A549 (cell line): ENCODE data around the gene AUTS2. TPM values are rescaled to one million over a fixed set of nuclear protein-coding genes. Genes with fewer than 3 reads are reported as not detected.

Source experiments
- ATAC-seq, 2 experiments: fragments of 200-7000 bp in 1 of 2; fragments of >200 bp in 1 of 2; cut with Nextera tagmentation in 1 of 2; cut with Tn5 transposase in 1 of 2; 3 replicates each; pipeline versions ENCODE4 v1.8.0 to v1.9.1; 2018 to 2020; ENCODE audit warnings: mild to moderate bottlenecking in 1 of 2, moderate library complexity in 1 of 2
- CTCF ChIA-PET: fragments of 300-600 bp; sonication (Branson Sonifier 250); formaldehyde crosslinking; extraction: SDS; loops from one replicate; lab custom pipeline; 2021; ENCODE audit warnings: antibody characterized with exemption, inconsistent platforms; lab: Yijun Ruan, JAX
- POLR2A ChIA-PET: fragments of 350-600 bp; formaldehyde crosslinking; extraction: SDS; loops from one replicate; lab custom pipeline; 2021; ENCODE audit warnings: antibody characterized with exemption, inconsistent platforms; lab: Yijun Ruan, JAX
- DNase-seq, 2 experiments: peaks; one replicate each; pipeline versions ENCODE4 v3.0.0 to v3.0.0-alpha.2; 2011 to 2016; ENCODE audit warnings: low read depth in 1 of 2, low spot score in 1 of 2
- FAIRE-seq: peaks from 2 replicates; lab custom pipeline; 2011; peaks lifted over from hg19 to GRCh38; lab: Jason Lieb, UNC
- H3K27ac ChIP-seq, 2 experiments: fragments of >200 bp; sonication (Bioruptor Twin); formaldehyde crosslinking; 3 replicates each; pipeline ENCODE4 v1.5.1; 2016 to 2017
- H3K4me1 ChIP-seq: fragments of >200 bp; sonication (Bioruptor Twin); formaldehyde crosslinking; 3 replicates; pipeline ENCODE4 v1.6.1; 2016
- H3K4me2 ChIP-seq: fragments of >200 bp; sonication (Bioruptor Twin); formaldehyde crosslinking; 3 replicates; pipeline ENCODE4 v1.6.1; 2016
- H3K4me3 ChIP-seq: fragments of >200 bp; sonication (Bioruptor Twin); formaldehyde crosslinking; 3 replicates; pipeline ENCODE4 v1.5.1; 2016
- H3K9me3 ChIP-seq: fragments of >200 bp; sonication (Bioruptor Twin); formaldehyde crosslinking; 3 replicates; pipeline ENCODE4 v1.6.1; 2016
- CBX8 ChIP-seq: fragments of 200-600 bp; sonication (generic); IDR thresholded peaks from 2 replicates; pipeline ENCODE4 v1.6.1; 2016
- CEBPB ChIP-seq, 2 experiments: fragments of >200 bp in 1 of 2; sonication (Bioruptor Twin) in 1 of 2; formaldehyde crosslinking in 1 of 2; IDR thresholded peaks; 2 replicates each; pipeline ENCODE4 v1.6.1; 2012 to 2016
- EHF ChIP-seq: fragments of 250-450 bp; sonication (Bioruptor Pico); IDR thresholded peaks from 2 replicates; pipeline ENCODE4 v1.5.0; 2020; ENCODE audit warnings: mild to moderate bottlenecking
- EHMT2 ChIP-seq: fragments of 200-600 bp; sonication (generic); IDR thresholded peaks from 2 replicates; pipeline ENCODE4 v1.6.1; 2016; ENCODE audit warnings: antibody characterized with exemption, low read depth, mild to moderate bottlenecking, moderate library complexity
- EP300 ChIP-seq, 2 experiments: fragments of >200 bp; sonication (Bioruptor Twin); formaldehyde crosslinking; IDR thresholded peaks; 2 replicates in 1 of 2; 3 replicates in 1 of 2; pipeline ENCODE4 v1.6.1; 2016 to 2017
- ESRRA ChIP-seq: fragments of 150-350 bp; IDR thresholded peaks from 2 replicates; pipeline ENCODE4 v1.6.1; 2014; ENCODE audit warnings: mild to moderate bottlenecking, low read length, borderline replicate concordance
- HEYL ChIP-seq: fragments of 250-450 bp; sonication (Bioruptor Pico); IDR thresholded peaks from 2 replicates; pipeline ENCODE4 v1.8.0; 2021; ENCODE audit warnings: mild to moderate bottlenecking, moderate library complexity
- HOXB13 ChIP-seq: fragments of 250-450 bp; sonication (Bioruptor Pico); IDR thresholded peaks from 2 replicates; pipeline ENCODE4 v1.5.0; 2020; ENCODE audit warnings: low read depth, mild to moderate bottlenecking, moderate library complexity
- KDM5A ChIP-seq: fragments of 200-600 bp; sonication (generic); IDR thresholded peaks from 2 replicates; pipeline ENCODE4 v1.6.1; 2016; ENCODE audit warnings: antibody characterized with exemption, mild to moderate bottlenecking
- NR3C1 ChIP-seq: fragments of >200 bp; sonication (Bioruptor Twin); formaldehyde crosslinking; IDR thresholded peaks from 3 replicates; pipeline ENCODE4 v1.6.1; 2017
- RAD21 ChIP-seq, 2 experiments: fragments of >200 bp in 1 of 2; sonication (Bioruptor Twin) in 1 of 2; formaldehyde crosslinking in 1 of 2; IDR thresholded peaks in 1 of 2; conservative IDR thresholded peaks in 1 of 2; 2 replicates in 1 of 2; 3 replicates in 1 of 2; pipeline ENCODE4 v1.6.1; 2012 to 2018; ENCODE audit warnings: inconsistent platforms in 1 of 2
- RARB ChIP-seq: fragments of 250-450 bp; sonication (Bioruptor Pico); IDR thresholded peaks from 2 replicates; pipeline ENCODE4 v1.8.0; 2021; ENCODE audit warnings: mild to moderate bottlenecking, moderate library complexity
- ZSCAN20 ChIP-seq: fragments of 250-450 bp; sonication (Bioruptor Pico); IDR thresholded peaks from 2 replicates; pipeline ENCODE4 v1.8.0; 2022; ENCODE audit warnings: mild to moderate bottlenecking, moderate library complexity
- WGBS: methylation state at CpG from one replicate; pipeline ENCODE4 v1.1.6; 2017; ENCODE audit errors: missing lambda C conversion rate; 5-methylcytosine and 5-hydroxymethylcytosine counted together
- polyA plus RNA-seq, 4 experiments: library from polyadenylated mRNA; depleted of rRNA in 3 of 4; stranded (reverse); fragments of >200 nt; fragmentation: RNase III in 1 of 4; extraction: RNeasy Plus Mini Kit Qiagen cat#74134 plus additional on column Dnase treatment in 1 of 4; gene quantifications; 2 replicates in 3 of 4; 3 replicates in 1 of 4; pipeline ENCODE4 v1.2.3, GENCODE V29; 2011 to 2017
- TF ChIP-seq, protein P1 (sequence below): fragments of 250-450 bp; sonication (Bioruptor Pico); IDR thresholded peaks from 2 replicates; pipeline ENCODE4 v1.5.0; 2020; ENCODE audit warnings: low read depth, mild to moderate bottlenecking, moderate library complexity
- TF ChIP-seq, protein P2 (sequence below): fragments of 200-600 bp; sonication (generic); IDR thresholded peaks from 2 replicates; pipeline ENCODE4 v1.6.1; 2016; ENCODE audit warnings: antibody characterized with exemption, mild to moderate bottlenecking, moderate library complexity
- TF ChIP-seq, protein P3 (sequence below): fragments of >200 bp; sonication (Bioruptor Twin); formaldehyde crosslinking; IDR thresholded peaks from 3 replicates; pipeline ENCODE4 v1.5.1; 2016
- TF ChIP-seq, protein P4 (sequence below): fragments of 250-450 bp; sonication (Bioruptor Pico); IDR thresholded peaks from 2 replicates; pipeline ENCODE4 v1.5.0; 2021; ENCODE audit warnings: mild to moderate bottlenecking, moderate library complexity, borderline replicate concordance

AUTS2 gene
- polyA plus RNA-seq, 2 of the 4 experiments (the other 2 are of a cell fraction): 1.6 to 3.6 TPM

DNA sequence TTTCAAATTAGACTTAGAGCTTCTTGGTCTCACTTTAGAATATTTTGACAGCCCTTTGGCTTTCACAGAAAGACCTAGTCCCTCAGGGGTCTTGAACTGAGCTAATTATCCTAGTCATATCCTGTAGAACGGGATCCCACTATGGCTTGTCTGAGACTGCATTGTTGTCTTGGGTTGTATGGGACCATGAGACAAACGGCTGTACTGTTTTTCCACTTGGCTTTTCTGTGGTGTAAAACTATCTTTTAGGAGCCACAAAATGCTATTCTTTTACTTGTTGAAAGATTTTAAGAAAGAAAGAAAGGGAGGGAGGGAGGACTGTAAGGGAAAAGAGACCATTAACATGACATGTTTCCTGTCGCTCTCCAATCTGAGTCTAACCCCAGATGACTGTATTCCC, 432.5 kb downstream of the AUTS2 start (continued):
- TF ChIP-seq ESRRA: no peak
- TF ChIP-seq, all 56 proteins: peak for 0

DNA sequence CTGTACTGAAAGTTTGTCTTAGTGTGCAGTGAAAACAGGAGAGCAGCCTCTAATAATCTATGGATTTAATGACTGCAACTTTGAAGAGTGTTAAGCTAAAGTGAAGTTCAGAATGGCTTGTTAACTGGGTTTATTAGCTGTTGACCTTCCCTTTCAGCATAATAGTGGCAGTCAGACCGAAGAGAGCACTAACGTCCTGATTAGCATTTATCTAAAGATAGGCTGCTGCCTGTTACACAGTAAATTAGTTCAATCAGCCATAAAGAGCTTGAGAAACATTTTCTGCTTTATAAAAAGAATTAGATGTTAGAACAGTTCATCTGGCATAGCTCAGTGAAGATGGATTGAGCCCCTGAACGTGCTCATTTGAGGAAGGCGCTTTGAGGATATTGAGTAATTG, 433.0 kb downstream of the AUTS2 start:
- Histone ChIP-seq H3K27ac (no peak overlapping the region), H3K4me3 (no peak overlapping the region), H3K4me1 (no peaks in the 10 kb centered on the region), H3K4me2 (no peak overlapping the region), H3K9me3 (0 out of 3 replicates have a peak, but pooled peaks cover 3% of the 10 kb centered on the region)
- ChIA-PET POLR2A (no interaction called here), CTCF (no interaction called here)
- TF ChIP-seq KDM5A (no peak), RARB (no peak), HEYL (CRISPR knock-in tag) (no peak), CEBPB (IDR thresholded peaks at IDR 0.05) (no peak), HOXB13 (CRISPR knock-in tag) (no peak), CBX8 (no peak)
- DNase-seq: no peak
- 10% methylated on average over 4 of the region's 4 CpGs for WGBS
- no peak for FAIRE-seq
- ATAC-seq: no peak

DNA sequence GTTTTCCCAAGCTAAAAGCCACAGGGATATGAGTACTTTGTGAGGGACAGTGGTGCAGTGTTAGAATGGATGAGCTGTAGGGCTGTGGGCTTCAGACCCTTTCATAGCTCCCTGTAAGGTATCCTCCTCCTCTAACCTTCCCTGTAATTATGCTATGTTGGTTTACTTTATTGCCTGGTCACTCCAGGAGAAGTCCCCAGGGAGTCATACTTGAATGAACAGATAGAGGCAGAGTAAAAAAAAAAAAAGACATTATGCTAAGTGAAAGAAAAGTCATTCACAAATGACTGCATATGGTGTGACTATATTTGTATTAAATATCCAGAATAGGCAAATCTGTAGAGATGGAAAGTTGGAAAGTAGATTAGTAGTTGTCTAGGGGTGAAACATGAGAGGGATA, 434.4 kb downstream of the AUTS2 start:
- no peak for FAIRE-seq
- ATAC-seq: no peak
- Histone ChIP-seq H3K4me2 (no peak overlapping the region), H3K4me1 (no peaks in the 10 kb centered on the region), H3K9me3 (0 out of 3 replicates have a peak, but pooled peaks cover 3% of the 10 kb centered on the region), H3K27ac (no peak overlapping the region), H3K4me3 (no peak overlapping the region)
- CTCF ChIA-PET: interaction anchor here (1.8 kb wide), 1 partner anchor 10 kb away, joined by 6 read pairs; no protein-coding TSS in a partner anchor
- TF ChIP-seq ZSCAN20 (no peak), NR3C1 (no peak), RAD21 (conservative IDR thresholded peaks at IDR 0.05 in 1 of 2, IDR thresholded peaks at IDR 0.05 in 1 of 2) (no peak), EHMT2 (no peak), RARB (no peak), EP300 (IDR thresholded peaks at IDR 0.05) (no peak), EHF (CRISPR knock-in tag) (no peak)
- TF ChIP-seq, protein P1, sequence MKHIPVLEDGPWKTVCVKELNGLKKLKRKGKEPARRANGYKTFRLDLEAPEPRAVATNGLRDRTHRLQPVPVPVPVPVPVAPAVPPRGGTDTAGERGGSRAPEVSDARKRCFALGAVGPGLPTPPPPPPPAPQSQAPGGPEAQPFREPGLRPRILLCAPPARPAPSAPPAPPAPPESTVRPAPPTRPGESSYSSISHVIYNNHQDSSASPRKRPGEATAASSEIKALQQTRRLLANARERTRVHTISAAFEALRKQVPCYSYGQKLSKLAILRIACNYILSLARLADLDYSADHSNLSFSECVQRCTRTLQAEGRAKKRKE (CRISPR knock-in tag): no peak
- TF ChIP-seq, protein P2, sequence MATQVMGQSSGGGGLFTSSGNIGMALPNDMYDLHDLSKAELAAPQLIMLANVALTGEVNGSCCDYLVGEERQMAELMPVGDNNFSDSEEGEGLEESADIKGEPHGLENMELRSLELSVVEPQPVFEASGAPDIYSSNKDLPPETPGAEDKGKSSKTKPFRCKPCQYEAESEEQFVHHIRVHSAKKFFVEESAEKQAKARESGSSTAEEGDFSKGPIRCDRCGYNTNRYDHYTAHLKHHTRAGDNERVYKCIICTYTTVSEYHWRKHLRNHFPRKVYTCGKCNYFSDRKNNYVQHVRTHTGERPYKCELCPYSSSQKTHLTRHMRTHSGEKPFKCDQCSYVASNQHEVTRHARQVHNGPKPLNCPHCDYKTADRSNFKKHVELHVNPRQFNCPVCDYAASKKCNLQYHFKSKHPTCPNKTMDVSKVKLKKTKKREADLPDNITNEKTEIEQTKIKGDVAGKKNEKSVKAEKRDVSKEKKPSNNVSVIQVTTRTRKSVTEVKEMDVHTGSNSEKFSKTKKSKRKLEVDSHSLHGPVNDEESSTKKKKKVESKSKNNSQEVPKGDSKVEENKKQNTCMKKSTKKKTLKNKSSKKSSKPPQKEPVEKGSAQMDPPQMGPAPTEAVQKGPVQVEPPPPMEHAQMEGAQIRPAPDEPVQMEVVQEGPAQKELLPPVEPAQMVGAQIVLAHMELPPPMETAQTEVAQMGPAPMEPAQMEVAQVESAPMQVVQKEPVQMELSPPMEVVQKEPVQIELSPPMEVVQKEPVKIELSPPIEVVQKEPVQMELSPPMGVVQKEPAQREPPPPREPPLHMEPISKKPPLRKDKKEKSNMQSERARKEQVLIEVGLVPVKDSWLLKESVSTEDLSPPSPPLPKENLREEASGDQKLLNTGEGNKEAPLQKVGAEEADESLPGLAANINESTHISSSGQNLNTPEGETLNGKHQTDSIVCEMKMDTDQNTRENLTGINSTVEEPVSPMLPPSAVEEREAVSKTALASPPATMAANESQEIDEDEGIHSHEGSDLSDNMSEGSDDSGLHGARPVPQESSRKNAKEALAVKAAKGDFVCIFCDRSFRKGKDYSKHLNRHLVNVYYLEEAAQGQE: no peak
- TF ChIP-seq, protein P3, sequence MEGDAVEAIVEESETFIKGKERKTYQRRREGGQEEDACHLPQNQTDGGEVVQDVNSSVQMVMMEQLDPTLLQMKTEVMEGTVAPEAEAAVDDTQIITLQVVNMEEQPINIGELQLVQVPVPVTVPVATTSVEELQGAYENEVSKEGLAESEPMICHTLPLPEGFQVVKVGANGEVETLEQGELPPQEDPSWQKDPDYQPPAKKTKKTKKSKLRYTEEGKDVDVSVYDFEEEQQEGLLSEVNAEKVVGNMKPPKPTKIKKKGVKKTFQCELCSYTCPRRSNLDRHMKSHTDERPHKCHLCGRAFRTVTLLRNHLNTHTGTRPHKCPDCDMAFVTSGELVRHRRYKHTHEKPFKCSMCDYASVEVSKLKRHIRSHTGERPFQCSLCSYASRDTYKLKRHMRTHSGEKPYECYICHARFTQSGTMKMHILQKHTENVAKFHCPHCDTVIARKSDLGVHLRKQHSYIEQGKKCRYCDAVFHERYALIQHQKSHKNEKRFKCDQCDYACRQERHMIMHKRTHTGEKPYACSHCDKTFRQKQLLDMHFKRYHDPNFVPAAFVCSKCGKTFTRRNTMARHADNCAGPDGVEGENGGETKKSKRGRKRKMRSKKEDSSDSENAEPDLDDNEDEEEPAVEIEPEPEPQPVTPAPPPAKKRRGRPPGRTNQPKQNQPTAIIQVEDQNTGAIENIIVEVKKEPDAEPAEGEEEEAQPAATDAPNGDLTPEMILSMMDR: no peak
- TF ChIP-seq, protein P4, sequence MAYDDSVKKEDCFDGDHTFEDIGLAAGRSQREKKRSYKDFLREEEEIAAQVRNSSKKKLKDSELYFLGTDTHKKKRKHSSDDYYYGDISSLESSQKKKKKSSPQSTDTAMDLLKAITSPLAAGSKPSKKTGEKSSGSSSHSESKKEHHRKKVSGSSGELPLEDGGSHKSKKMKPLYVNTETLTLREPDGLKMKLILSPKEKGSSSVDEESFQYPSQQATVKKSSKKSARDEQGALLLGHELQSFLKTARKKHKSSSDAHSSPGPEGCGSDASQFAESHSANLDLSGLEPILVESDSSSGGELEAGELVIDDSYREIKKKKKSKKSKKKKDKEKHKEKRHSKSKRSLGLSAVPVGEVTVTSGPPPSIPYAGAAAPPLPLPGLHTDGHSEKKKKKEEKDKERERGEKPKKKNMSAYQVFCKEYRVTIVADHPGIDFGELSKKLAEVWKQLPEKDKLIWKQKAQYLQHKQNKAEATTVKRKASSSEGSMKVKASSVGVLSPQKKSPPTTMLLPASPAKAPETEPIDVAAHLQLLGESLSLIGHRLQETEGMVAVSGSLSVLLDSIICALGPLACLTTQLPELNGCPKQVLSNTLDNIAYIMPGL (CRISPR knock-in tag): no peak
- POLR2A ChIA-PET: no interaction called here
- DNase-seq: no peak
